Dendritic cell treated with granulocyte-macrophage colony-stimulating factor and Interleukin-4, amounts not matched to agents 40 ng/mL and 50 ng/mL, for 4 days (primary cell): ENCODE results near the gene CNGA3.

Source experiments
- H3K27ac Mint-ChIP-seq: one replicate; pipeline ENCODE4 v1.8.0; 2022; ENCODE audit warnings: mild to moderate bottlenecking, mixed read lengths
- H3K27me3 Mint-ChIP-seq: one replicate; pipeline ENCODE4 v1.8.0; 2022; ENCODE audit warnings: mild to moderate bottlenecking, mixed read lengths
- H3K36me3 Mint-ChIP-seq: one replicate; pipeline ENCODE4 v1.8.0; 2022; ENCODE audit warnings: low read depth, mixed read lengths
- H3K4me1 Mint-ChIP-seq: one replicate; pipeline ENCODE4 v1.8.0; 2022; ENCODE audit warnings: low read depth, mixed read lengths
- H3K4me3 Mint-ChIP-seq: one replicate; pipeline ENCODE4 v1.8.0; 2022; ENCODE audit warnings: mild to moderate bottlenecking, moderate library complexity, mixed read lengths
- H3K9me3 Mint-ChIP-seq: one replicate; pipeline ENCODE4 v1.8.0; 2022; ENCODE audit warnings: mixed read lengths
- intact Hi-C: fragments of 100-400 bp; cut with micrococcal nuclease; formaldehyde crosslinking; loops from one replicate; pipeline ENCODE4 v1.15.0; 2022

CNGA3 gene

DNA sequence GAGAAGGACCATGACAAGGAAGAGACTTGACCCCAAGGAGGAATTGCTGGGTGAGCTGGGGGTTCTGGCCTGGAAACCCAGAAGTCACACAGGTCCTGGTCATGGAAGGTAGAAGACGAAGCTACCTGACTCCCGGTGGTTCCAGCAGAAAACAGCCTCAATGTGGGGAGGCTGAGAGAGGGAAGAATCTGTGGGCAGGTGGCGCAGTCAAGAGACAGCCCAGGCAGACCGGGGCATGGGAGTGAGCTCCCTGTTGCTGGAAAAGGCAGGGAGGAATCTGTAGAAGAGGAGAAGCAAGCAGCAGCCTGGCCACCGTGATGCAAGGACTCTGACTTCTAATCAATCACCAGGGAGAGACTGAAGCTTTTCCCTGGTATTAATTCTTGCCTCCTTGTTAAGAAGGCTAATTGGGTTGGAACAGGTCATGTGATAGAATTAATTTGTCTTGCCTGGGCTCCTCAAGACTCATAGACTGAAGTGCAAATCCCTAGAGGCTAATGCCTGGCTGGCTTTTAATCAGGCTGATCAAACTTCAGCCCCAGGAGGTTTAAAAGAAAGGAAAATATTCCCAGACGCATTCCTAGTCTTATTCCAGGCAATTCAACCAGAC lies 30.1 kb downstream of the CNGA3 start:
- H3K4me1 Mint-ChIP-seq = no peaks in the 10 kb centered on the region
- intact Hi-C loops = no loop called here
- peaks cover 68% of the 10 kb centered on the region for H3K27me3 Mint-ChIP-seq
- H3K9me3 Mint-ChIP-seq = no peaks in the 10 kb centered on the region
- no peak overlapping the region for H3K27ac Mint-ChIP-seq
- H3K36me3 Mint-ChIP-seq = no peaks in the 10 kb centered on the region
- H3K4me3 Mint-ChIP-seq = no peak overlapping the region

DNA sequence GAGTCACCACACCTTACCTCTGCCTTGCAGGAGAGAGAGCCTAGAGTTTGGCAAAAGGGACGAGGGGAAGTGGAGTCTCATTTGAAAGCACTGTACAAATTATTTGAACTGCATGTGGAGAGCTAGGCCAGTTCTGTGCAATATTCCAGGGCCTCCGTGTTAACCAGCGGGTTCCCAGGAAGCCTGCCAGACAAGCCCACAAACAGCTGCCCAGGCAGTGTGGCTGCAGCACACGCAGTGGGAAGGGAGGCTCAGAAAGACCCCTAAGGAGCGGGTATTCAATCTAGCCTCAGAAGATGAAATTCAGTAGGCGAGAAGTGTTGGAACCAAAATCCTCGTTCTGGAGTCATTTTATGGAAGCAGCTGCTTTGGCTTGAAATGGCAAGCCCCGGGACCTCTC lies 30.7 kb downstream of the CNGA3 start:
- Mint-ChIP-seq H3K9me3 (no peaks in the 10 kb centered on the region), H3K4me1 (no peaks in the 10 kb centered on the region), H3K27ac (no peak overlapping the region), H3K27me3 (peaks cover 72% of the 10 kb centered on the region), H3K4me3 (no peak overlapping the region), H3K36me3 (no peaks in the 10 kb centered on the region)
- intact Hi-C loops = no loop called here

DNA sequence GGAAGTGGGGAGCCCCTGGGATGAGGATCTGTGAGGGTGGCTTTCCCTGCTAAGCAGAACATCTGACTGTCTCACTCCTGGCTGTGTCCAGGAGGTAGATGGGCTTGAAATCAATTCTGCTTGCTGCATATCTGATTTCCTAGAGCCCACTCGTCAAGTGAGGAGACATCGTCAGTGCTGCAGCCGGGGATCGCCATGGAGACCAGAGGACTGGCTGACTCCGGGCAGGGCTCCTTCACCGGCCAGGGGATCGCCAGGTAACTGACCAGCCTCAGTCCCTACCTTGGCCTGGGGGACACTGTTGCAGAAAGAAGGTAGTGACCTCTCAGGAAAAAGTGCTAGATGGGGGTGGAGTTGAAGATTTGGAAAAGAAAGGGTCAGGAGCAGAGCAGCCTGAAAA lies 31.3 kb downstream of the CNGA3 start:
- Mint-ChIP-seq H3K27ac (no peak overlapping the region), H3K36me3 (no peaks in the 10 kb centered on the region), H3K27me3 (peaks cover 74% of the 10 kb centered on the region), H3K4me1 (no peaks in the 10 kb centered on the region), H3K9me3 (no peaks in the 10 kb centered on the region), H3K4me3 (no peak overlapping the region)
- intact Hi-C loops = no loop called here

DNA sequence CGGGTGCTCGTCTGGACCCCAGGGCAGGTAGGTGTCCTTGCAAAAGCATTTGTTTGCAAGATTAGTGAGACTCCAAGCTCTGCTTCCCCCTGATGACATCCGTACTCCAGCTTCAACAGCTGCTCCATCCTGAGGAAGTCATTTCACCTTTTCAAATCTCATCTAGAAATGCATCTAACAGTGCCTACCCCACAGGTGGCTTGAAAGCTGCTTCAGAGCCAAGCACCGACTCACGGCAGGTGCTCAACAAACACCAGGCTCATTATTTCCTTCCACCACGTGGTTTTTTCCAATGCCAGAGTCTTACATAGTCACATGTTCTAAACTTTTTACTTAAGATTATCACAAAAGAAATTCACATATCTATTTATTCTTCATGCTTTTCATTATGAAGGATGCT lies 31.9 kb downstream of the CNGA3 start:
- H3K36me3 Mint-ChIP-seq = no peaks in the 10 kb centered on the region
- H3K4me3 Mint-ChIP-seq = no peak overlapping the region
- H3K27me3 Mint-ChIP-seq = peaks cover 74% of the 10 kb centered on the region
- no peaks in the 10 kb centered on the region for H3K9me3 Mint-ChIP-seq
- intact Hi-C loops = no loop called here
- no peak overlapping the region for H3K27ac Mint-ChIP-seq
- H3K4me1 Mint-ChIP-seq = no peaks in the 10 kb centered on the region

DNA sequence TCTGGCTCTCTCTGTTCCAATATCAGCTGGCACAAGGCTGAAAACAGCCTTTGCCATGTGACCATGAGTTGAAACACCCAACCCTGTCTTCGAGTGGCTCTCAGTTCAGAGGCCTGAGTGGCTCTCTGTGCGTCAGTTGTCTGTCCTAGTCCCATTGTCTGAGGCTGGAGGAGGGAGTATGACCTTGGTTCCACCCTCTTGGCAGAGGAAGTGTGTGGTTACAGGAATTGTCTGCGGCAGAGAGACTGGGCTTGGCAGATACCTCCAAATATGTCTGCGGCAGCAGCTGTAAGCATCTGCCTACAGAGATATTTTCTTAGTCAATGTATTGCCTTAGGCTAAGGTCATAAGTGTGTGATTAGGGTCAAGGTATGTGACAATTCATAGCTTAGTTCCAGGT lies 32.6 kb downstream of the CNGA3 start:
- intact Hi-C loops = no loop called here
- no peaks in the 10 kb centered on the region for H3K9me3 Mint-ChIP-seq
- H3K27ac Mint-ChIP-seq = no peak overlapping the region
- no peak overlapping the region for H3K4me3 Mint-ChIP-seq
- H3K36me3 Mint-ChIP-seq = no peaks in the 10 kb centered on the region
- no peaks in the 10 kb centered on the region for H3K4me1 Mint-ChIP-seq
- H3K27me3 Mint-ChIP-seq = peaks cover 78% of the 10 kb centered on the region

DNA sequence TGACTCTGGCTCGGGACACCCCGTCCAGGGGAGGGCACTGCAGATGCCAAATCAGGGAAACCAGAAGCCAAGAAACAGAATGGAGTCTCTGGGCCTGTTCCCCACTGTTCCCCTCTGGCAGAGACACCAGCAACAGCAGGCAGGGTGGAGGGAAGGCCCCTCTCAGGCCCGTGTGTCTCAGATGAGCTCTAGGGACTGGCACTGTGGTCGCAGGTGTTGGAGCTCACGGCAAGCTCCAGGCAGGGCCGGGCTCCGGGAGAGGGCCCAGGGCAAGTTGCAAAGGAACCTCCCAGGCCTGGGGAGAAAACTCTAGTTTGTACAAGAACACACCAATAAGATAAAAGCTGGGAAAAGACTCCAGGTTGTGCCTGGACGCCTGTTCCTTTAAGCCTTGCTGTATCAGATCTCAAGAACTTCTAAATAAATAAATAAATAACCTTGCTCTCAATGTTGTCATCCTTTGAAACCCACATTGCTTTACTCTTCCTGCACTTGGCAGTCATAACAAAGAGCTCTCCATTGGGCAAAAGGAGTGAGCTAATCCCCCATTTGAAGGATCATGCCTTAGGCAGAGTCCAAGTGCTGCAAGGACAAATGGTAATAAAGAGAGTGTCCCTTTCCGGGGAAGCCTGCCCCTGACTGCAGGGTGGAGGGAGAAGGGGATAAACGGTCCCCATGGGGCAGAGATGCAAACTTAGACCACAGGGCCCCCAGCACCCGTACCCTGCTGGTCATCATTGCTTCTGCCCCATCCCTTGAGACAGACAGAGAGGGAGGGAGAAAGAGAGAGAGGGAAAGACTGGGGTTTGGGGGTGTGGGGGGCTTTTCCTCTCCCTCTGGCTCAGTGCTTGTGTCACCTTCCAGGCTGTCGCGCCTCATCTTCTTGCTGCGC lies 33.3 kb downstream of the CNGA3 start:
- Mint-ChIP-seq H3K4me1 (peaks cover under 1% of the 10 kb centered on the region), H3K9me3 (no peaks in the 10 kb centered on the region), H3K4me3 (no peak overlapping the region), H3K36me3 (no peaks in the 10 kb centered on the region), H3K27ac (no peak overlapping the region), H3K27me3 (peaks cover 77% of the 10 kb centered on the region)
- intact Hi-C loops = loop anchor here (10.0 kb wide), 1 partner anchor 675 kb away; no protein-coding TSS in a partner anchor

DNA sequence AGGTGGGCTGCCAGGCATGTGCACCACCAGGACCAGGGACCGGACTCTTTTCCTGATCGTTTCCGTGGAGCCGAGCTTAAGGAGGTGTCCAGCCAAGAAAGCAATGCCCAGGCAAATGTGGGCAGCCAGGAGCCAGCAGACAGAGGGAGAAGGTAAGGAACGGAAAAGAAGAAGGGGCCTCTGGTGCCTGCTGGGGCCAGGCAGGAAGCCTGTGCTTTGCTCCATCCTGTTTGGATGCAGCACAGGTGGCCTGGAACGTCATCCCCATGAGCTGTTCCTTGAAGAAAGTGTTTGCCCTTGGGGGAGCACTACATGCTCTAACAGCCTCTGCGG lies 33.9 kb downstream of the CNGA3 start:
- no peaks in the 10 kb centered on the region for H3K9me3 Mint-ChIP-seq
- intact Hi-C loops = loop anchor here (10.0 kb wide), 1 partner anchor 675 kb away; no protein-coding TSS in a partner anchor
- H3K36me3 Mint-ChIP-seq = no peaks in the 10 kb centered on the region
- peaks cover 78% of the 10 kb centered on the region for H3K27me3 Mint-ChIP-seq
- H3K4me1 Mint-ChIP-seq = peaks cover 5% of the 10 kb centered on the region
- H3K27ac Mint-ChIP-seq = no peak overlapping the region
- H3K4me3 Mint-ChIP-seq = no peak overlapping the region

DNA sequence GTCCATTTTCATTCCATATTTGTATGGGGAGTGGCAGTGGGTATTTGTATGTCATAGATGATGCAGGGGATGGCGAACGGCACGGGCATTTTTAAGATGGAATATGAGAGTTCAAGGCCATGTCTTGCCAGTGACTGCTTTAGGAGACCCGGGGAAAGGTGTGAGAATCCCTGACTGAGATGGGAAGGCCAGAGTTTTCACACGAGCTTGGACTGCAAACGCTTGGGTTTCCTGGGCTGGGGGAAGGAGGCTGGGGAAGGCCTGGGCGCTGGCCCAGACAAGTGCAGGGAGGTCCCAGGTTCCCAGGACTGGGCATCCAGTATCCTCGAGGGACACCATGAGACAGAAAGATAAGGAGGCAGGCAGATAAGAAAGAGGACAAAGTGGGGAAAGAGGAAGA lies 35.2 kb downstream of the CNGA3 start:
- no peak overlapping the region for H3K27ac Mint-ChIP-seq
- intact Hi-C loops = loop anchor here (10.0 kb wide), 1 partner anchor 677 kb away; no protein-coding TSS in a partner anchor

DNA sequence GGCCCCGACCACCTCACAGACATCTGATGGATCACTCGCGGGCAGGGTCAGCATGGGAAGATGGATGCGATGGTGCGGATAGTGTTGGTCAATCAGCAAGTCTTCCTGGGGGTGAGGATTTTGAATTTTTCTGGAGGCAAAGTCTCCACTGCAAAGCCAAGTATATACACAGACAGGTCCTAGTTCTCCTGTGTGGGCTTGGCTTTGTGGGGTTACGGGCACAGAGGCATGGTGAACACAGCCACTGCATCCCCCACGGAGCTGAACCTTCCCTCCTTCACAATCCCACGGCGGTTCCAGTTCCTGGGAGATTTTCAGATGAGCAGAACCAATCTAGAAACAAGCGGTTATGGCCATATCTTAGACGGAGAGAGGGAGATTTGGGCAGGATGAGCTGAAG lies 35.8 kb downstream of the CNGA3 start:
- H3K9me3 Mint-ChIP-seq = no peaks in the 10 kb centered on the region
- intact Hi-C loops = loop anchor here (10.0 kb wide), 1 partner anchor 677 kb away; no protein-coding TSS in a partner anchor
- peaks cover 67% of the 10 kb centered on the region for H3K27me3 Mint-ChIP-seq
- no peaks in the 10 kb centered on the region for H3K36me3 Mint-ChIP-seq
- H3K4me3 Mint-ChIP-seq = no peak overlapping the region
- H3K4me1 Mint-ChIP-seq = peaks cover 5% of the 10 kb centered on the region
- no peak overlapping the region for H3K27ac Mint-ChIP-seq

More for the DNA sequence above, 35.2 kb downstream of the CNGA3 start:
- Mint-ChIP-seq H3K4me1 (peaks cover 5% of the 10 kb centered on the region), H3K27me3 (peaks cover 70% of the 10 kb centered on the region), H3K9me3 (no peaks in the 10 kb centered on the region), H3K36me3 (no peaks in the 10 kb centered on the region), H3K4me3 (no peak overlapping the region)

DNA sequence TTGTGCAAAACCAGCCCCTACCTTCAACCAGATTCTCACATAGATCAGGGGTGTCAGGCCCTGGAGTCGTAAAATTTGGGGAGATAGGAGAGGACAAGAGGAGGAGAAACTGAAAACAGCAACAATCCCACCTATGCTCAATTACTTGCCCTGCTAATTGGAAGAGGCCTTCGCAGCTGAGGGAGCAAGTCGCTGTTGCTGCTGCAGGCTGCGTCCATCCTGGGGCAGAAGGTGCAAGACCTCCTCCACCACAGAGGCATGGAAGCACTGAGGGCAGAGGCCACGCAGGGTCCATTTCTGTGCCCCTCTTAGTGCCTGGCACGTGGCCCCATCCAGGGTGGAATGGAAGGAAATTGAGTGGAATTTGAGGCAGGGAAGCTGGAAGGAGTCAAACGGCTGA lies 36.5 kb downstream of the CNGA3 start:
- Mint-ChIP-seq H3K27me3 (peaks cover 60% of the 10 kb centered on the region), H3K27ac (no peak overlapping the region), H3K36me3 (no peaks in the 10 kb centered on the region), H3K9me3 (no peaks in the 10 kb centered on the region), H3K4me3 (no peak overlapping the region), H3K4me1 (peaks cover 5% of the 10 kb centered on the region)
- intact Hi-C loops = loop anchor here (10.0 kb wide), 1 partner anchor 678 kb away; no protein-coding TSS in a partner anchor

DNA sequence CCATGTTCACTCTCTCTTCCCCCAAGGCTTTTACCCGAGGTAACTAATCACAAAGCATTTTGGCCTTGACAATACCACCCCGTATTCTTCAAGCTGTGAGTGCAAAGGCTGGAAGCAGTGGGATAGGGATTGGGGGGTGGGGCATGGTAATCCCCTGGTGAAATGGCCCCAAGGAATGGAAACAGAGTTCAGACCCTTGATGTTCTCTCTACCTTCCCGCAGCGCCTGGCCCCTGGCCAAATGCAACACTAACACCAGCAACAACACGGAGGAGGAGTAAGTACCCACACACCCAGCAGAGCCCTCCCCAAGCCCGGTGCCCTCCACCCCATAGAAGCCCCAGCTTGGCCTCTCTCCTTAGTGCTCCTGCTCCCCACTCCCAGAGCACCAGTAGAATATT lies 36.9 kb downstream of the CNGA3 start:
- H3K27ac Mint-ChIP-seq = no peak overlapping the region
- H3K4me3 Mint-ChIP-seq = no peak overlapping the region
- H3K9me3 Mint-ChIP-seq = no peaks in the 10 kb centered on the region
- H3K36me3 Mint-ChIP-seq = no peaks in the 10 kb centered on the region
- intact Hi-C loops = loop anchor here (10.0 kb wide), 1 partner anchor 678 kb away; no protein-coding TSS in a partner anchor
- peaks cover 56% of the 10 kb centered on the region for H3K27me3 Mint-ChIP-seq
- peaks cover 5% of the 10 kb centered on the region for H3K4me1 Mint-ChIP-seq

DNA sequence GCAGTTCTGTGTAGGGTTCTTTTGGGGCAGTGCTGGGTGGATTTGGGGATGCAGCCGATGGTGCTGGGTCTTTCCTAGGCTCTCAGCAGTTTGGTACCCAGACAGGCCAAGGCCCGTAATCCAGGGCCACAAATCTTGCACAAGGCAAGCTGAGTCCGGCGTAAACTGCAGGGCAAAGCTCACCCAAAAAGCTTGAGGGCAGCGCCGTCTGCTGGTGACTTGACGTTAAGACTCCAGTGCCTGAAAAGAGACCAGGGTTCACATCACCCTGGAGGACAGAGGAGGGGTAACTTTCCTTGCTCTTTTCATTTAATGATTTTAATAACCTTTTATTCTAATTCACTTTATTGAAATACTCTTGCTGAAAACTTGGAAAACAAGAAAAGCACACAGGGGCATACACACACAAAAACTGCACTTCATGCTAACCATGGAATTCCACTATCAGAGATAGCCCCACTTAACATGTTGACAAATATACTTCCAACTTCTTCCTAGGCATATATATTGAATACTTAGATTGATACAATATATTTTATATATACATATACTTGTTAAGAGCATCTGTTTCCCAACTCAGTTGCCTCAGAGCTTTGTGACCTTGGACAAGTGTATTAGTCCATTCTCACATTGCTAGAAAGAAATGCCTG lies 38.9 kb downstream of the CNGA3 start:
- H3K9me3 Mint-ChIP-seq = no peaks in the 10 kb centered on the region
- H3K4me3 Mint-ChIP-seq = peak overlapping the region; percentile 38
- no peaks in the 10 kb centered on the region for H3K36me3 Mint-ChIP-seq
- H3K4me1 Mint-ChIP-seq = peaks cover 5% of the 10 kb centered on the region
- peaks cover 42% of the 10 kb centered on the region for H3K27me3 Mint-ChIP-seq
- no peak overlapping the region for H3K27ac Mint-ChIP-seq
- intact Hi-C loops = loop anchor here (1.0 to 10.0 kb wide), 3 partner anchors 578 to 680 kb away; no protein-coding TSS in a partner anchor

DNA sequence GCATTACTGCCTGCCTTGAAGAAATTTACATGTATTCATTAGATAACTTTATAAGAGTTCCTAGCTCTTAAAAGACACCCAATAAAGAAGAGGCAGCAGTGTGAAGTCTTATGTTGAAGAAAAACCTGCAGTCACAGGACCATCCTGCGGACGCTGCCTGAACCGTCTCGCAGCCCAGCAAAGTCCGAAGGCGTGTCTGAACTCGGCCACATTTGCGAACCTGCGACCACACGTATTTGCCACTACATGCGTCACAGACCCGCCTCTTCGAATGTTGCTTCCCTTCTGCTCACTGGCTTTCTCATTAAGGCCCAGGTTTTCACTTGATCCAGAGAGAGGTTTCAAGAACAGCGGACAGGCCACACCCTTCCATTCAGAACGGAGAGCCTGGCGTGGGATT lies 41.2 kb downstream of the CNGA3 start:
- H3K4me1 Mint-ChIP-seq = peaks cover 5% of the 10 kb centered on the region
- intact Hi-C loops = loop anchor here (10.0 kb wide), 1 partner anchor 683 kb away; no protein-coding TSS in a partner anchor
- H3K4me3 Mint-ChIP-seq = no peak overlapping the region
- H3K27me3 Mint-ChIP-seq = peaks cover 25% of the 10 kb centered on the region
- H3K36me3 Mint-ChIP-seq = no peaks in the 10 kb centered on the region
- no peaks in the 10 kb centered on the region for H3K9me3 Mint-ChIP-seq
- no peak overlapping the region for H3K27ac Mint-ChIP-seq

DNA sequence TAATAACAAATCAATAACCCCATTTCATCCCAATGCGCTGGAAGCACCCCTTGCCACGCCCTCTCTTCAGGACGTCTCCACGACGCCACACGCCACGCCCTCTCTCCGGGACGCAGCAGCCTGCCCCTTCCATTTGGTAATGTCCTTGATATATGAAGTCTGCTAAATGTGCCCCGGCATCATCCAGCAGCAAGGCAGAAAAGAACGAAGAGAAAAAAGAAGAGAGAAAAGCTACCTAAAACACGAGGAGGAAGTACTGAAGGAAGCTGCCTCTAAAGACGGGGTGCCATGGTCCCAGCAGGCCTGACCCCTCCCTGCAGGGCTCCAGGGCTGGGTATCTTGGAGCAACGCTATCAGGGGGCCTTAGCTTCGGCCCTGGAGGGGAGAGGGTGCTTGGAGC lies 41.8 kb downstream of the CNGA3 start:
- Mint-ChIP-seq H3K27ac (no peak overlapping the region), H3K4me1 (peaks cover 5% of the 10 kb centered on the region), H3K4me3 (no peak overlapping the region), H3K27me3 (peaks cover 21% of the 10 kb centered on the region), H3K9me3 (no peaks in the 10 kb centered on the region), H3K36me3 (no peaks in the 10 kb centered on the region)
- intact Hi-C loops = loop anchor here (10.0 kb wide), 1 partner anchor 683 kb away; no protein-coding TSS in a partner anchor
